GM10248 (cell line): ENCODE results near the gene ACACA.

Experiments
- CTCF ChIA-PET: fragments of 300-600 bp; sonication (Branson Sonifier 250); formaldehyde crosslinking; extraction: SDS; loops from one replicate; lab custom pipeline; 2021; ENCODE audit warnings: antibody characterized with exemption; lab: Yijun Ruan, JAX
- POLR2A ChIA-PET: fragments of 350-650 bp; sonication (Branson Sonifier 250); formaldehyde crosslinking; extraction: SDS; loops from one replicate; lab custom pipeline; 2020; ENCODE audit warnings: antibody characterized with exemption; lab: Yijun Ruan, JAX
- DNase-seq: peaks from one replicate; pipeline ENCODE4 v3.0.0; 2012; ENCODE audit errors: extremely low spot score
- CTCF ChIP-seq: IDR thresholded peaks from 2 replicates; pipeline ENCODE4 v1.5.1; 2012; ENCODE audit warnings: mild to moderate bottlenecking, low read depth; ENCODE audit errors: extremely low read depth, missing control alignments, control extremely low read depth

The ACACA gene

GRCh38 chr17:37133136-37133535 lies 273.5 kb downstream of the ACACA start:
- POLR2A ChIA-PET = no interaction called here
- DNase-seq = no peak
- CTCF ChIA-PET = no interaction called here
- no peak for TF ChIP-seq CTCF

DNA sequence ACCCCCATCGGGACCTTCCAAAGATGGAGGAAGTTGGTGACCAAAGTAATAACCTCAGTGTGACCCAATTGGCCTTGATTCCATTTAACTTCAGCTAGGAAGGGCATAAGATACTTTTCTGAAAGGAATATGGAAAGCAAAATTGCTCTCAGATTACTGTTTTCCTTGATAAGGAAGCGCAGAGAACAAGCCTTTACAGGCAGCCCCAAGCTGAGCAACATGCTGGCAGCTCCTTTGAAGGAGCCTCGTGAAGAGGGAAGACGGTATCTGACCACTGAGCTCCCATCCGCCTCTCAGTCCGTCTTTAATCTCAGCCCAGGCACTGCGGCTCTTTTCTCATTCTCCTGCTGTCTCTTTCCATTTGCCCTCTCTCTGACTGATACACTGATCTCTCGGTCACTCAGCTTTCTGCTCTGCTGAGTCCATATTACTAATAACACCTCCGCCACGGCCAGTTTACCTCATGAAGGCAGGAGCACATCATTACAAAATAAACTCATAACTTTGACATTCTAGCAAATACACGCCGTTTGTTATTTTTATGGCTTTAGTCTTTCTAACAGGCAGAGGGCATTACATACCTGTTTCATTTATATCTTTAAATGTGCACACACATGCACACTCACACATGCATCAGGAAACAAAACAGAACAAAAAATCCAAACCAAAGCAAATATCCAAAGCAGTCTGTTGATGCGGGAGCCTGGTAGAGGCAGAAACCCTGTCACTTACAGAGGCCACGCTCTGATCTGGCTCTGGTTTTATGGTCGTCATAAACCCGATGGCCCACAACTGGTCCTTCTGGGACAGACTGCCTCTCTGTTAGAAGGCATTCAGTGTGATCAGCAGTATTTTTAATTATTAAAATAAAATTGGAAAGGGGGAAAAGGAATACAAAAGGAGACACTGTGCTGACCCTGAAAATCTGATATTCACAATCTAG lies 274.7 kb downstream of the ACACA start:
- TF ChIP-seq CTCF = no peak
- no peak for DNase-seq
- ChIA-PET POLR2A (no interaction called here), CTCF (interaction anchor here (0.8 kb wide), 1 partner anchor 10 kb away, joined by 3 read pairs; no protein-coding TSS in a partner anchor)

GRCh38 chr17:37130984-37131446 lies 275.6 kb downstream of the ACACA start:
- no peak for DNase-seq
- no peak for TF ChIP-seq CTCF
- CTCF ChIA-PET = interaction anchor here (0.8 kb wide), 1 partner anchor 11 kb away, joined by 3 read pairs; no protein-coding TSS in a partner anchor
- POLR2A ChIA-PET = no interaction called here

DNA sequence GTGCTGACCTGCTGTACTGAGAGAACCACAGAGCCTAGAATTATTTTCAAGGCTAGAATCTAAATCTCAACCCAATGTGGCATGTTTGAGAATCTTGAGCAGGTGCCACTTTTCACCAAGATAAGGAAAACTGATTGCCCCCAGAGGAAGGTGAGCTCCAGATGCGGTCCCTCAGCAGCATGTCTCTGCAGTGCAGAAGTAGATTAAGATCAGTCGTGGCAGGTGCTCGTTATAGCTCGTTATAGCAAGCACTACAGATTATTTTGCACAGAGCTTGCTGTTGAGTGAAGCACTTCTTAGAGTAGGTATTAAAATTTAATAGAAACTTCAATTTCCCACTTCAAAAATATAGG lies 281.8 kb downstream of the ACACA start:
- ChIA-PET POLR2A (no interaction called here), CTCF (interaction anchor here (0.8 to 2.0 kb wide), 2 partner anchors 11 to 57 kb away, joined by 4 to 6 read pairs; no protein-coding TSS in a partner anchor)
- no peak for TF ChIP-seq CTCF
- no peak for DNase-seq

GRCh38 chr17:37123941-37124820 lies 282.5 kb downstream of the ACACA start:
- DNase-seq = no peak
- TF ChIP-seq CTCF = no peak
- CTCF ChIA-PET = interaction anchor here (0.8 to 2.0 kb wide), 3 partner anchors 10 to 56 kb away, joined by 3 to 6 read pairs (median 4); no protein-coding TSS in a partner anchor
- POLR2A ChIA-PET = no interaction called here

- ChIA-PET POLR2A (no interaction called here), CTCF (interaction anchor here (0.7 to 2.0 kb wide), 4 partner anchors 10 to 87 kb away, joined by 3 to 6 read pairs (median 6); no protein-coding TSS in a partner anchor)
- TF ChIP-seq CTCF = no peak
- DNase-seq = no peak
Measured at GRCh38 chr17:37123386-37123785, 283.2 kb downstream of the ACACA start.
